HFF-Myc (cell line): ENCODE data around the gene IFNGR2.

Source experiments
- DNase-seq: peaks from one replicate; pipeline ENCODE4 v3.0.0-alpha.2; 2011; ENCODE audit warnings: low read depth; ENCODE audit errors: extremely low read depth
- H3K4me3 ChIP-seq: replicated peaks from 2 replicates; pipeline ENCODE4 v1.5.1; 2011; ENCODE audit warnings: low read depth, mild to moderate bottlenecking, control low read depth, low read length
- TF ChIP-seq, protein P1 (sequence below): IDR thresholded peaks from 2 replicates; pipeline ENCODE4 v1.5.1; 2012; ENCODE audit warnings: mild to moderate bottlenecking, low read depth, low read length, control low read depth; ENCODE audit errors: missing control alignments

The IFNGR2 gene

DNA sequence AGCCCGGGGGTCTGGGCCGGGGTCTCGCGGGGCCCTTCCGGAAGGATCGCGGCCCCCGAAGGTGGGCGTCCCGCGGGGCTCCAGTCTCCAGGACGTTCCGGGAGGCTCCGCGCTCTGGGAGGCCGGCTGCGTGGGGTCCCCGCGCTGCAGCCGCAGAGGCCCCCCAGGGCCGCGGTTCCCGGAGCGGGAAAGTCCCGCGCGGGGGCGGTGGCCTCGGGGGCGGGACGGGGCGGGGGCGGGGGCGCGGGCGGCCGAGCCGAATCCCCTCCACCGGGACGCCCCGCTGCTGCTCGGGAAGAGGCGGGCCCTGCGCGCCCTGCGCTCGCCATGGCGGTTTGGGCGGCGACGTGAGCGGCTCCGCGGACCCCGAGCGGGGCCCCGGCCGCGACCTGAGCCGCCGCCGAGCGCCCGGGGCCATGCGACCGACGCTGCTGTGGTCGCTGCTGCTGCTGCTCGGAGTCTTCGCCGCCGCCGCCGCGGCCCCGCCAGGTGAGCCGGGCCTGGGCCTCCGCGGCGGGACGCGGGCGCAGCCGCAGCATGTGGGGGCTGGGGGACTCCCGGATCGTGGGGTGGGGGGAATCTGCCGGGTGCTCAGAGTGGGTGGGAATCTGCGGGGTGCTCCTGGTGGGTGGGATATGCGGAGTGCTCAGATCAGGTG, at the start of gene IFNGR2:
IFNGR2 (plus strand) TSS at position 286 of the 658 bp plus-strand sequence; CDS start at position 417, 131 bp downstream.
- peak within 1 kb of the TSS; percentile 69 for H3K4me3 ChIP-seq
- DNase-seq: no peak
- TF ChIP-seq, protein P1, sequence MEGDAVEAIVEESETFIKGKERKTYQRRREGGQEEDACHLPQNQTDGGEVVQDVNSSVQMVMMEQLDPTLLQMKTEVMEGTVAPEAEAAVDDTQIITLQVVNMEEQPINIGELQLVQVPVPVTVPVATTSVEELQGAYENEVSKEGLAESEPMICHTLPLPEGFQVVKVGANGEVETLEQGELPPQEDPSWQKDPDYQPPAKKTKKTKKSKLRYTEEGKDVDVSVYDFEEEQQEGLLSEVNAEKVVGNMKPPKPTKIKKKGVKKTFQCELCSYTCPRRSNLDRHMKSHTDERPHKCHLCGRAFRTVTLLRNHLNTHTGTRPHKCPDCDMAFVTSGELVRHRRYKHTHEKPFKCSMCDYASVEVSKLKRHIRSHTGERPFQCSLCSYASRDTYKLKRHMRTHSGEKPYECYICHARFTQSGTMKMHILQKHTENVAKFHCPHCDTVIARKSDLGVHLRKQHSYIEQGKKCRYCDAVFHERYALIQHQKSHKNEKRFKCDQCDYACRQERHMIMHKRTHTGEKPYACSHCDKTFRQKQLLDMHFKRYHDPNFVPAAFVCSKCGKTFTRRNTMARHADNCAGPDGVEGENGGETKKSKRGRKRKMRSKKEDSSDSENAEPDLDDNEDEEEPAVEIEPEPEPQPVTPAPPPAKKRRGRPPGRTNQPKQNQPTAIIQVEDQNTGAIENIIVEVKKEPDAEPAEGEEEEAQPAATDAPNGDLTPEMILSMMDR: no peak

DNA sequence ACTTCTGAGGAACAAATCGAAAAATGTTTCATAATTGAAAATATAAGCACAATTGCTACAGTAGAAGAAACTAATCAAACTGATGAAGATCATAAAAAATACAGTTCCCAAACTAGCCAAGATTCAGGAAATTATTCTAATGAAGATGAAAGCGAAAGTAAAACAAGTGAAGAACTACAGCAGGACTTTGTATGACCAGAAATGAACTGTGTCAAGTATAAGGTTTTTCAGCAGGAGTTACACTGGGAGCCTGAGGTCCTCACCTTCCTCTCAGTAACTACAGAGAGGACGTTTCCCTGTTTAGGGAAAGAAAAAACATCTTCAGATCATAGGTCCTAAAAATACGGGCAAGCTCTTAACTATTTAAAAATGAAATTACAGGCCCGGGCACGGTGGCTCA, 47.9 kb upstream of the IFNGR2 start:
- TF ChIP-seq, protein P1: no peak
- no peak for DNase-seq

GRCh38 chr21:33355996-33356395, 47.2 kb upstream of the IFNGR2 start:
- DNase-seq: no peak
- TF ChIP-seq, protein P1: no peak
- H3K4me3 ChIP-seq: no peak overlapping the region

More for the DNA sequence above, 47.9 kb upstream of the IFNGR2 start:
- no peak overlapping the region for H3K4me3 ChIP-seq

- DNase-seq: no peak
- TF ChIP-seq, protein P1: no peak
- no peak overlapping the region for H3K4me3 ChIP-seq
Observed at GRCh38 chr21:33357177-33357576, 46.0 kb upstream of the IFNGR2 start.

- H3K4me3 ChIP-seq: no peak overlapping the region
- TF ChIP-seq, protein P1: no peak
- DNase-seq: no peak
Observed at GRCh38 chr21:33359446-33359845, 43.8 kb upstream of the IFNGR2 start.

DNA sequence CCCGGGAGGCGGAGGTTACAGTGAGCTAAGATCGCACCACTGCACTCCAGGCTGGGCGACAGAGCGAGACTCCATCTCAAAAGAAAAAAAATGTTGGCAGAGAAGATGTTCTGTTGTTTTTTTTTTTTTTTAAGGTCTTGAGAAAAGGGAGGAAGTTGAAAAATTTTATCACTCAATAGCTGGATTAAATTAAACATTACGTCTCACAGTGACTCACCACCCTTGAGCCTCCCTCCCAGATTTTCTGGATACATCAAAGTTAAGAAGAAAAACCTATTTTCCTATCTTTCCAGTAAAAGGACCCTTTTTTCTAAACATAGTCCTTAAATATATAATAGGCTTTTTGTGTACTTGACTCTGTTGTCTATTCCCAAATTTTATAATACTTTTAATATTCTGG, 42.9 kb upstream of the IFNGR2 start:
- TF ChIP-seq, protein P1: no peak
- no peak overlapping the region for H3K4me3 ChIP-seq
- DNase-seq: peak; percentile 48
